ENCODE results near the gene CCBE1.

Gene CCBE1

DNA sequence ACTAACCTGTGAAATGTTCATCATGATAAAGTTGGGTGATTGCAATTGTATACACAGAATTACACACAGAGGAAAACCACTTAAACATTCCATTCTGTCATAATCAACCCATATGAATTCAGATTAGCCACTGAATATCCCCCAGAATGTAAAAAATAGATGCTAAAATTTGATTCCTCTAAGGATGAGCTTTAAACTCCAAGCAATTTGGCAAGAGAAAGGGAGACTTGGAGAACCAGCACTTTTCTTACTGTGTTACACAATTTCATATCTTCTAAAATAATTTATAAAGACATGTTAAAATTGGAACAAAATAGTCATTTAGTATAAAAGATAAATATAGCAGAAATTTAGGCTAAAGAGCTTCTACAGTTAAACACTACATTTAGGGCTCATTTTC lies 191.9 kb downstream of the CCBE1 start:
- no peak for DNase-seq (ENCODE audit: low read depth in 2 of 3, low spot score in 2 of 3)

DNA sequence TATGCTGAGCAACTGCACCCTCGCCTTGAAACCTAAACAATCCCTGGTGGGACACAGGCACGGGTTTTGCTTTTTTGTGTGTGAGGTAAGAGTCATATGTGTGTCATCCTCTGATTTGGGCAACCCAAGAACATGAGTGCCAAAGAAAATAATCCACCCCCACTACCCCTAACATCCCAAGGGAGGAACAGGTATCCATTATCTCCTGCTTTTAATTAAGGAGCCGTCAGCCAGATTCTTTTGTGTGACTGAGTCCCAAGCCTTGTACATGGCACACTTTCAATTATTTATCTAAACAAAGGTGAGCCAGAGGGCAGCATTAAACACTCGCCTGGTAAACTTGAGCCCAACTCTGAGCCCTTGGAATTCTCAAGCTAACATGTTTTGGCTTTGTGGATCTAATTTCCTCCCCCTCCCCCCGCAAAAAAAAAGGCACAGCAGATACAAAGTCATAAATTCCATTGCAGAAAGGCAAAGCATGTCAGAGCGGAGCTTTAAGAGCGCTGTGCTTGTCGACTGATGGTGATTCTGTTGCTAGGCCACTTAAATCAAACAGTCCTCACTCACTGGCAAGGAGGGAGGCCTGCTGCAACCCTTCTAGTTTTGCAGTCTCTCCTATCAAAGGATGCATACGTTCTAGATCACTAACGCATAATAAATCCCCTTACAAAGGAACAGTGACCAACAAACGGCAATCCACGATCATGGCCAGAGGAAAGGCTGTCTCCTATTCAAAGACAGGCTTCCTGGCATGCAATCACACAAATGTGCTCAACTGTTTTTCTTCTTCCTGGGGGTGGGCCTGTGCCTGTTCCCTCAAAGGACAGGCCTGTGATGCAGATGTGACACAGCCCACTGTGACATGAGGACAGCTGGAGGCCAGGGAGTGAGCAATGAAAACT lies 194.7 kb downstream of the CCBE1 start:
- DNase-seq (ENCODE audit: low read depth in 2 of 3, low spot score in 2 of 3): no peak

DNA sequence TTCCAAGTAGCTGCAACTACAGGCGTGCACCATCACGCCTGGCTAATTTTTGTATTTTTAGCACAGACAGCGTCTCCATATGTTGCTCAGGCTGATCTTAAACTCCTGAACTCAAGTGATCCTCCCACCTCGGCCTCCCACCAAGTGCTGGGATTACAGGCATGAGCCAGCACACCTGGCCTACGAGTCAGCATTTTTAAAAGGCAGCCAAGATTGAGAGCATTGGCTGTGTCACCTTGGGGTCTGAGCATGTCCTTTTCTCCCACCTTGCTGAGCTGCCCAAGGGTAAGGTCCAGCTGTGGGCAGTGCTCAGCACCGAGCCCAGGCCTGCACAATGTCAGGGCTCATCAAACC lies 195.3 kb downstream of the CCBE1 start:
- no peak for DNase-seq (ENCODE audit: low read depth in 2 of 3, low spot score in 2 of 3)

DNA sequence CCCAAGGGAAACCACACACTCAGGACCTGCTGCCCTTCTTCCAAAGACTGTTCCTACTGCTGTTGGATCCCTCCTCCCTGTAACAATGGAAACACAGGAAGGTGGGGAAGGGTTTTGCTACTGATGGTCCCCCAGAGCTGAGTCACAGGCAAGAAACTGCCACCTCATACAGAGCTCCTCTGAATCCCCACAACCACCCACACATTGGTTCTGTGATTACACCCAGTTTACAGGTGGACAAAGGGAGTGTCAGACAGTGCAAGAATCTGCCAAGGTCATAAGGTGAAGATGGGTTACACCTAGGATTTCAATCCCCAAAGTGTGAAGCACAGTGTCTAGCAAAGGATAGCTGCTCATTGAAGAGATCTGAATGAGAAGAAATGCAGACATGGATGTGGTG lies 196.5 kb downstream of the CCBE1 start:
- no peak for DNase-seq (ENCODE audit: low read depth in 2 of 3, low spot score in 2 of 3)

DNA sequence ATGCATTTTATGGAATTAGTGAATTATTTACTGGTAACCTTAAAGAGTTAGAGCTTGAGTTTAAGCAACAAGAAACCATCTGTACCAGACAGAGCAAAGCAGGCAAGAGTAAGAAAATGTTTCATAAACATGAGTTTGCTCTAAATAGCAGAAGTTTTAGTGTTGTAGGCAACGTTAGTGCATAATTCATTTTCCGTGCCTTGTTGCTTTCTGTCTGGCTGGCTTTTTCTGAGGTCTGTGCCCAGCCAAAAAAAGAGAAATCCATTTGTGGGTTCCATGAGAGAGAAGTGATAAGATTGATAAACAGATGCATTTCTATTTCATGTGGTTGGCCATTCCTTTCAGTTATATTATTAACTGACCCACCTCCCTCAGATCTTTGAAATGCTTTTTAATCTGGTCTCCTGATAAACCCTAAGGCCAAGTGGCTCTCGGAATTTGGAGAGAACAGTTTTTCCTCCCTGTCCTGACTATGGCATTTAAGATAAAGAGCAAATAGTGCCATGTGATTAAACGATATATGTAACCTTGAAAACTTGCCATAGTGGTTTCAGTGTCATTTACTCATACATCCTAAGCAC lies 198.6 kb downstream of the CCBE1 start:
- no peak for DNase-seq (ENCODE audit: low read depth in 2 of 3, low spot score in 2 of 3)

DNA sequence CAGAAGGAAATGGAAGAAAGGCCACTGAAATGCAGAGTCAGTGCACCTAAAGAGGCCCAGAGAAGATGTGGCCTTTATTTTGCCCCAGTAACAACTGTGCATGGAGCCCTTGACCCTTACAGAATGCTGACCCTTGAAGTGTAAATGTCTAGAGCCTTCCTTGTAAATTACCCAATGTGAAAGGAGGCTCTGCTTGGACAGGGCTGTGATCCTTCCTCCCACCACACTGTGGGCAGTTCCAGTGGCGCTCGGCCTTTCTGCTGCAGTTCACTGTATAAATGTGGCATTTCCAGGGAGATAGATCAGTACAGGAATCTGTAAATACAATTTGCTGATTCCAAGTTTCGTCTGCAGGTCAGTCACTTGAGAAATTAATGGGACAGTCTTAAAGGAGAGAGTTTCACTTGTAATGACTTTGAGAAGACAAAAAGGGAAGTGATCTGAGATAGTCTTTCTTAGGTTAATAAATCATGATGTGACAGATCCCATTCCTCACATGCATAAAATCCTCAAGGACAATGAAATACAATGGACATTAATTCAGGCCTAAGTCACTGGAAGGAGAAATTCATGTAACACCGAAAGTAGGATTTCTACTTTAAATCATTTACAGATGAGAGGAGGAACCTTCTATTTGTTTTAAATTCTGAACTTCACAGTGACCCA lies 204.3 kb downstream of the CCBE1 start:
- no peak for DNase-seq (ENCODE audit: low read depth in 2 of 3, low spot score in 2 of 3)

DNA sequence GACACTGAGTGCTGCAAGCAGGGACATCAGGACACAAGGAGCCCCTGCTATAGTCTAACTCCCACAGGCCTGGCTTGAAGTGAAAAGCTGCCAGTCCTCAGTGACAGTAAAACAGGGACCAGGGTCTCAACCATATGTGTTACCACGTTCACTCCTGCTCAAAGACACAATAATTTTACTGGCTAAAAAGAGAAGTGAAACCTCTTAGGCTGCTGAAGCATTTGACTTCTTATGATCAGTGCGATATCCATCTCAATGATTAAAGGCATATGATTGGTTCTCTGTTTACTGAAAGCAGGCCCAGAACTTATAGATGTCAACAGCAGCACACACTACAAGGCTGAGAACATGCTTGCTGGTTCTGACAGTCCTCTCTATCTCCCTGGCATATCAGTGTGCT lies 208.3 kb downstream of the CCBE1 start:
- DNase-seq (ENCODE audit: low read depth in 2 of 3, low spot score in 2 of 3): no peak

DNA sequence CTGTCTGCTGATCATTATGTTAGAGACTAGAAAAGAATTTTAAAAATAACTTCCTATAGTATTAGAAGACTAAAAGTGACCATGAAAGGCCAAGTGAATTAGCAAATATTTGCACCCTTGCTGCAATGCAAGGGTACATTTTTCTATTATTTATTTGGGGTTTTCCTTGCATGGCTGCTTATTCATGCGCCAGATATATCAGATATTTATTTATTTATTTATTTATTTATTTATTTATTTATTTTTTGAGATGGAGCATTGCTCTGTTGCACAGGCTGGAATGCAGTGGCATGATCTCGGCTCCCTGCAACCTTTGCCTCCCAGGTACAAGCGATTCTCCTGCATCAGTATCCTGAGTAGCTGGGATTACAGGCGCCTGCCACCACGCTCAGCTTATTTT lies 211.8 kb downstream of the CCBE1 start:
- no peak for DNase-seq (ENCODE audit: low read depth in 2 of 3, low spot score in 2 of 3)

DNA sequence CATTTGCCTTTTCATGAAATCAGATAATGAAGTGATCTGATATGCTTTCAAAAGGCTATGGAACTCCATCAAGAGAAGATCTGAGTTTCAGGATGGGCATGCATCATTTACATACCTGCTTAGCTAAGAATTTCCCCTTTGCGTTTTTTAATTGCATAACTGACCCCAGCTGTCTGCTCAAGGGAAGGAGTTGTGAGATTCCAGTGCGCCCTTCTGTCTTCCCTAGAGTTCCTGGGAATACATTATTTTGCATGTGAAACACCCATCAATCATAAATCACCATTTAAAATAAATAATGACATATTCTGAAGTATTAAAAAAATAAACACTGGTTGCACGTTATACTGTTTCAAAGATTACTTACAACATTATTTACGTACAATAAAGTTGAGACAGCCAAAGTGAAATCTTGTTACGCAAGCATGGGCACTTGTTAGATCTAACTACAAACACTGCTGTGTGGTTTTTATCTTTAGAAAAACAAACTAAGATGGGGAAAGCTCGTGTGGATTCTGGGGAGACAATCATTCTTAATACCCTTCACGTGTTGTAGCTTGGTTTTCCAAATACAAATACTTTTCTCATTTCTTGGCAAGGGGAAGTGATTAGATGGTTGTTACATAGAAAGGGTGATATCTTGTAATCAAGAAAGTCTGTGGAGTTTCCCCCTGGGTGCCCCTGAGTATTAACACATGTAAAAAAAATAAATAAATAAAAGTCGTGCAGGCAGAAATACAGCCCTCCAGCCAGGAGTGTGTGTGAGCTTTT lies 212.5 kb downstream of the CCBE1 start:
- no peak for DNase-seq (ENCODE audit: low read depth in 2 of 3, low spot score in 2 of 3)

DNA sequence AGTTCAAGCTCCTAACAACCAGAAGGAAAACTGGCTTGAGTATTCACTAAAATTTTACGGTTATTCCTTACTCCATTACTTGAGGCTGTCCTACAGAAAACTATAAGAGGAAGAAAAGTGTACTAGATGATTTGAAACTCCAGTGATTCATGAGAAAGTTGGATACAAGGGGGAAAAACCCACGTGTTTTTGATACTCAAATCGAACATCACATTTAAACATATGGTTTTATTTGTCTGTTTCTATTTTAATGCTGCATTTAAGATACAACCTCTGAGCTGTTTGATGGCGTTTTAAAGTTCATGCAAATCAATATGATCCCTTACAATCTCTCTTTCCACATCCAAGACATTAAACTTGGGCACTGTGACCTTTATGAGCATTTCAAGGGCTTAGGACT lies 213.1 kb downstream of the CCBE1 start:
- DNase-seq (ENCODE audit: low read depth in 2 of 3, low spot score in 2 of 3): no peak

DNA sequence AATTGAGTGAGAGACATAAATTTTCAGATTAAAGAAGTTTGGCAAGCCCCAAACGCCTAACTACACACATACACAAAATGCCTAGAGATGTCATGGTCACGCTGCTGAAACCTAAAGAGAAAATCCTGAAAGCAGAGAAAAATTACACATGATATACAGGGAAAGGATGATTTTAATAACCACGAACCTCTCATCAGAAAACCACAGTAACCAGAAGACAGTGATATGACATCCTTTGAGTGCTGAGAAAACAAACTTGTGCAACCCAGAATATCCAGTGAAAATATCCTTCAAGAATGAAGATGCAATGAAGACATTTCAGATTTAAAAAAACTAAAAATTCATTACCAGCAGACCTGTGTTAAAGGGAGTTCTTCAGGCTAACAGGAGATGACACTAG lies 215.8 kb downstream of the CCBE1 start:
- no peak for DNase-seq (ENCODE audit: low read depth in 2 of 3, low spot score in 2 of 3)

DNA sequence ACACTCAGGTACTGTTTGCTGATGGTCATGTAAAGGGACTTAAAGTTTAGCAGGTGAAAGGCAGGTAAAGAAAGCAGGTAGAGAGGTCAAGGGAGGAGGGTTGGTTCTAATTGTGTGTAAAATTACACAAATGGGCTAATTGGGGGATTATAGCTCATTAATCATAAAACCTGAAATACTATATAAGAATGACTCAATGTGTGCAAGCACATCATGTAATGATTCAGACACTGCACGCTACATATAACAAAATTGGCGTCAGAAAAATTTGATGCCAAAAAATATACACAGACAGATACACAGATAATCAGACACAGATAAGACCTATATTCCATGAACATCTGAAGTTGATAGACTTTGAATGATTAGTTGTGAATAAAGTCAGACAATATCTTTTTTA lies 217.4 kb downstream of the CCBE1 start:
- no peak for DNase-seq (ENCODE audit: low read depth in 2 of 3, low spot score in 2 of 3)

DNA sequence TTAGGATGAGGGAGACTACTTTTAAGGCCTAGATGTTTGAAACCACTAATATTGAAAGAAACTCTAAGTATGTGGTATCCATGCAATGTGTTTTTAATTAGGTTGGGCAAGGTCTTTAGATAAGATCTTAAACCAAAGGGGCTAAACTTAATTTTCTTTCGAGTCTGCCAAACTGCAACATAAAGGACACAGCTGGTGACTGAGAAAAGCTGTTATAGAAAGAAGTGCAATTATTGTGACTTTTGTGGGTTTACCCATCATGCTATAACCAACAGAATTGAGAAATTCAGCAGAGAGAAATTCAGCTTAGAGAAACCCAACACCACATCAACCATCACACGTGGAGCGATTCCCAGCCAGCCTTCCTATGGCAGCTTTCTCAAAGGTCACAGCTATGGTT lies 218.6 kb downstream of the CCBE1 start:
- DNase-seq (ENCODE audit: low read depth in 2 of 3, low spot score in 2 of 3): no peak

DNA sequence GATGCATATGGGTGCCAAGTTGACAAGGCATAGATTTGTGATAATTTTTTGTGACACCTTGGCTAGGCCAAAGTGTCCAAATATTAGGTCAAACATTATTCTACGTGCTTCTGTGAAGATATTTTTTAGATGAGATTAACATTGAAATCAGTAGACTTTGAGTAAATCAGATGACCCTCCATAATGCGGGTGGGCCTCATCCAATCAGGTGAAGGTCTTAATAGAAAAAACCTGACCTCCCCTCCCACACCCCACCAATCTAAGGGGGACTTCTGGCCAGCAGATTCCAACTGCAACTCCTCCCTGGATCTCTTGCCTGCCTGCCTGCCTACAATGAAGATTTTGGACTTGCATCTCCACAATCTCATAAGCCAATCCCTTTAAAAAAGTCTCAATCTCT lies 219.4 kb downstream of the CCBE1 start:
- no peak for DNase-seq (ENCODE audit: low read depth in 2 of 3, low spot score in 2 of 3)

DNA sequence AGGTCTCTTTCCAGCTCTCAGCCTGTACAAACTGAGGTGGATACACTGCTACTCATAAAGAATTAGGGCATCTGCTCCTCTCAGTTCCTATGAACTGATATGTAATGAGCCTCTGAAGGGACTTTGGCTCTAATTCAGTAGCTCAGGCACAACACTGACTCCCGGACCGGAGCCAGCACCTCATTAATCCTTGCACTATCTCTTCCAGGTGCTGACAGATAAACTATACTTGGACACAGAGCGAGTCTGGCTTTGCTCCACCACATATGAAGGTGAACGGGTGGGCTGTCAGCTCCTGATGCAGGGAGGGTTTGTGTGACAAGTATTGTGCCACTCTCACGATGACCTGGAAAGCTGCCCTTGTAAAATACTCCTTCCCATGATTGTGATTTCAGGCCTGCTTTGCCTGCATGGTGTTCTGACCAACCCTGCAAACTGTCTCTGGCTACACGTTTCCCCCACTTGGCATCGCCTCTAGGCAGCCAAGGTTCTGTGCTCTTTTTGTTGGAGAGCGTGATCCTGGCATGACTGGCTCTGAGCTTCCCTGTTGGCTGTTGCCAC lies 226.6 kb downstream of the CCBE1 start:
- DNase-seq (ENCODE audit: low read depth in 2 of 3, low spot score in 2 of 3): no peak

DNA sequence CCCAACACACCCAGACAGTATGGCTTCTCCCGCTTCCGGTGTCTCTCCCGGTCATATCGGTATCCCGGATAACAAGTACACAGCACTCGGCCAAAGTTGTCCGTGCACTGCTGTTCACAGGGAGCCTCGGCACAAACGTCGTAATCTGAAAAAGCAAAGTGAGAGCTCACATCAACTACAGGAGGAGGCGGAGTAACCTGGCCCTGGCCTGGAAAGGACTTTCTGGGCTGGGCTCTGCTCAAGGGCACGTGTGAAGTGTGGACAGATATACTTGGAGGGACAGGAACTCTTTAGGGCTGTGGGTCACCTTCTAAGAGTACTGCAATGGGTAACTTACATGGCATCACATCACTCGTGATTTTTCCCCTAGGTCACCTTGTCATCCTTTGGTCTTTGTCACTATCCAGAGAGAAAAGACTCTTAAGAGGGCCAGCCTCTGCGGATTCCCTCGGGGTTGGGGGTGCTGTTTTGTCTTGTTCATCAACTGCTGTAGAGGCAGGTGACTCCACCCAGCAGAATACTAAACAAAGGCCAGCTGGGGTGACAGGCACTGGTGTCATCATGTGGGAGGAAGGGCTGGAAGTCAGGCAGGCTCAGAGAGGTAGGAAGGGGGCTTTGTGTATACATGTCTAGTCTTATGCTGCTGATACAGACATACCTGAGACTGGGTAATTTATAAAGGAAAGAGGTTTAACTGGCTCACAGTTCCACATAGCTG lies 227.6 kb downstream of the CCBE1 start:
- no peak for DNase-seq (ENCODE audit: low read depth in 2 of 3, low spot score in 2 of 3)

DNA sequence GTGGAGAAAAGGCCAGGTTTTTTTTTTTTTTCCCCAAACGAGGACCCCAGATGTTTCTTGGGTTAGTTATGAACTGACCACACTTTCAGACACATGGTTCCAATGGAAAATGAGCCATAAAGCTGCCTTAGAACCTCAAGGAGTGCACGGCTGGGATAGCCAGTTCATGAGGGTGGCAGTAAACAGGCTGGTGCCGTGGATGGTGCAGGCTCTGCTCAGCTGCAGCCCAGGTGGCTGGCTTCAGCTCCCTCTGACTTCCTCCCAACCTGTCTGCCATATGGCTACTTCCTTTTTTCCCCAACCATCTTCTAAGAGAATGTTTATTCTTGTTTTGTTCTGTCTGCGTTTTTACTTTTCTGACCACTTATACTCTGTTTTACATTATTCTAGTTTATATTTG lies 228.4 kb downstream of the CCBE1 start:
- DNase-seq (ENCODE audit: low read depth in 2 of 3, low spot score in 2 of 3): no peak

DNA sequence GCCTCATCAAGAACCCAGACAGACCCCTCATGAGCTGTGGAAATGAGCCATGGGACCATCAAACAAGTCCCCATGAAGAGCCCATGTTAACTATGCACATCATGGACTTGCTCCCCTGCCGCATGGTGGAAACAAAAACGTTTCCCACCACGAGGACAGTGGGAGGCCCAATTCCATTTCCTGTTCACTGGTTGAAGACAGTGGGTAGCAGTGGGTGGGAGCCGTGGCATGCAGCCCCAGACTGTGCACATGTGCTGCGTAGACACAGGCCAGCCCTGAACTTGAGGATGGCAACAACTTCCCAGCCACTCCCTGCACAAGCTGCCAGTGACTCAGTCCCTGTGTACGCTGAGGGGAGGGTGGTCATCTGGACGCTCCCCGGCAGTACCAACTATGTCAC lies 229.7 kb downstream of the CCBE1 start:
- DNase-seq (ENCODE audit: low read depth in 2 of 3, low spot score in 2 of 3): no peak

DNA sequence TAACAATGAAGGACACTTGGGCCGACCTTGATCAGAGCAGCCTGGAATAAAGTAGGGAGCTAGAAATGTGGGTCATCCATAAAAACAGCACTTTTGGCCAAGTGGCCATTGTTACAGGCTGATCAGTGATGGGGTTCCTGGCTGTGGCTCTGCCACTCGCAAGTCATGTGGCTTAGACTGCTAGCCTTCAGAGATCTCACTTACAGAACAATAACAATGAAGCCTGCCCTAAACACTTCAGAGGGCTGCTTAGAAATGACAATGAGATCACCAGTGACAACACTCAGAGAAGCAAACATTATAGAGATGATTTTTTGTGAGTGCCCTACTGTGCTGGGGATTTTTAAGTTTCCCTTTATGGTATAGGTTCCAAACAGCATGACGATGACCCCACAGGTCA lies 230.2 kb downstream of the CCBE1 start:
- DNase-seq (ENCODE audit: low read depth in 2 of 3, low spot score in 2 of 3): no peak

DNA sequence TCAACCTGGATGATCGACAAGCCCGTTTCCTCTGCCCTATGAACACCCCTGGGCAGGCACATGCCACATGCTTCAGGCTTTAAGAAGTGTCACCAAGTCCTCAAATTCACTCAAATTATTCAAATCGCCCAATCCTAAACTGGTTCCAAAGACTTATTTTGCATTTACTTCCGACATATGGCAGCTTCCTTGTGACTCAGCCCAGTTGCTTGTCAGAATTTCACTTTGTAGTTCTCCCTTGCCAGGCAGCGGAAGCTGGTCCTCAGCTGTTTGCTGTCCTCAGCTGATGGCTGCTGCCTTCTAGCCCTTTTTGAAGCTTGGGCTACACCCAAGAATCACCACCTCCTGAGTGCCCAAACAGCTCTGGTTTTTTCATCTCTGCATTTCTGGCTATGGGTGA lies 232.7 kb downstream of the CCBE1 start:
- DNase-seq (ENCODE audit: low read depth in 2 of 3, low spot score in 2 of 3): no peak

DNA sequence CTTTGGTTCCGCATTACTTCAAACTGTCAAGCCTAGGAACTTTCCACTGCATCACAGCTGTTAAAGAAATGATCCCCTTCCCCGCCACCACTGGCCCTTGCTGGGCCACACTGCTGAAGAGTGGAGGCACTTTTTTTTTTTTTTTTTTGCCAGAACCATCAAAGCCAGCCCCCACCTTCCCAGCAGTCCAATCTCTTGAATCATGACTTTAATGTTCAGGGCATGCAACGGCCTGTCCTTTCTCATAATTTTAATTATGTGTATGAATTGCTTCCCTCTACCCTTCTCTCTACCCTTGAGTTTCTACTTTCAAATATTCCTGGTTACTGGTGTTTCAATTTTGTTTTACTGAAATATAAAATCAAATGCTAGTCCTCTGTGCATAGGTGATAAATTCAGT lies 236.1 kb downstream of the CCBE1 start:
- no peak for DNase-seq (ENCODE audit: low read depth in 2 of 3, low spot score in 2 of 3)

All from activated CD8-positive, alpha-beta memory T cell treated with anti-CD3 and anti-CD28 coated beads for 48 hours (primary cell).